Measurements from ENCODE around the gene RHEB.

Gene RHEB

GRCh38 chr7:151454305-151454704, 65.4 kb downstream of the RHEB start:
- H3K4me3 ChIP-seq (ENCODE audit: control insufficient read depth, low read depth, low read length) = no peak overlapping the region
- DNase-seq (ENCODE audit: low read depth) = no peak
- TF ChIP-seq CTCF (IDR thresholded peaks at IDR 0.05; ENCODE audit: control insufficient read depth, insufficient read depth, low read depth, low read length, missing control alignments) = no peak

DNA sequence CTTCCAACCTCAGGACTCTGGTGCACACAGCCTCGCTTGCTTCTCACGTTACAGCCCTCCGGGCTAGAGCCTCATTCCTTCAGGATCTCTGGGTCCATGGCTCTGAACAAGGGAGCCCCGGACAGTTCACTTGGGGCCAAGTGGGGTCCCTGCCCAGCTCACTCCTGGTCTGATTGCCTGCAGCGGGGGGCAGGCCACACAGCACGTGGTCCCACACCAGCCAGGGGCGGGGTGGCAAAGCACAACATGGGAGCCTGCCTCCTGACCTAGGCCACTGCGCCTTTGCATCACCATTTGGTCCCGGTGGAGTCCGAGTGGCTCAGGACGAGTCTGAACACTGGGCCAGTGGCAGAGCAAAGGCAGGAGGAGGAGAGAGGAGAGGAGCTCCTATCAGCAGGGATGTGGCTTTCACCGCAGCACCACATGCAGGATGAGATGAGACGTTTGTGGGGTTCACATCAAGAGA, 66.3 kb downstream of the RHEB start:
- no peak for TF ChIP-seq CTCF (IDR thresholded peaks at IDR 0.05; ENCODE audit: control insufficient read depth, insufficient read depth, low read depth, low read length, missing control alignments)
- no peak for DNase-seq (ENCODE audit: low read depth)

GRCh38 chr7:151452680-151453325, 66.9 kb downstream of the RHEB start:
- no peak overlapping the region for H3K4me3 ChIP-seq (ENCODE audit: control insufficient read depth, low read depth, low read length)
- TF ChIP-seq CTCF (IDR thresholded peaks at IDR 0.05; ENCODE audit: control insufficient read depth, insufficient read depth, low read depth, low read length, missing control alignments) = no peak
- no peak for DNase-seq (ENCODE audit: low read depth)

More for the DNA sequence above, 66.3 kb downstream of the RHEB start:
- no peak overlapping the region for H3K4me3 ChIP-seq (ENCODE audit: control insufficient read depth, low read depth, low read length)

DNA sequence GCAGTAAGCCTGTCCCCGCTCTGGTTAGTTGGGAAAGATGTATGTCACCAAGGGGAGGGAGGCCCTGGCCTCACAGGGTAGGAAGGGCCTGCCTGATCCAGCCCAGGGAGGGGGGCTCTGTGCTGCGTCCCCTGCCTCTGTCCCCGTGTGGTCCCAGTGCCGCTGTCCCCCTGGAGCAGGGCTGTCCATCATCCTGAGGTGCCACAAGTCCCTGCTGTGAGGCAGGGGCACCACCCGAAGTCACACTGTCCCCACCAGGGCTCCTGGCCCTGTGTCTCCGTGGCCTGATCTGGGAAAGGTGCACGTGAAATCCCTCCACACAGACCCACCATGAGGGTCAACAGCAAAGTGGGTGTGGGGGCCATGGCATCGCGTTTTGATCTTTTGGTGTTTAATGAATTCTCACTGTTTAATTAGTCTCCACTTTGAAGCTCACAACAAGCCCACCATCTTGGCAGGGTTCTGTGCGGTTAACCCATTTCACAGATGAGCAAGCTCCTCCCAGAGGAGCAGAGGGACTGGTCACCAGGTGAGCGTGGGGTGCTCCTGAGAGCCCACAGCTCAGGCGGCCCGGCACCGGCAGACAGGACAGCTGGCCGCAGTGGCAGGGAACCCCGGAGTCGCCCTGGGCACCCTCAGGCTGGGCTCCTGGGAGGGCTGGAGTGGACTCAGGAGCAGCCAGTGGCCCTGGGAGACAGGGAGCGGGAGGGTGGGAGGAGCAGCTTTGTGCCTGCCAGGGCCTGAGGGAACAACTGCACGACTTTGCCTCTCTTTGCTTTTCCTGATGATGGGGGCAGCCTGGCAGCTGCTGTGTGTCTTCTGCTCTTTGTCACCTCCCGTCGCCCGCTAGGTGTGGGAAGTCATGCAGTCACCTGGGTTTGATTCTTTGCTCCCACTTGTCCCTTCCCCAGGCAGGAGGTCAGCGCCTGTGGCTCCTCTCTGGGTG, 67.8 kb downstream of the RHEB start:
- no peak for TF ChIP-seq CTCF (IDR thresholded peaks at IDR 0.05; ENCODE audit: control insufficient read depth, insufficient read depth, low read depth, low read length, missing control alignments)
- H3K4me3 ChIP-seq (ENCODE audit: control insufficient read depth, low read depth, low read length) = no peak overlapping the region
- no peak for DNase-seq (ENCODE audit: low read depth)

GRCh38 chr7:151451156-151451555, 68.5 kb downstream of the RHEB start:
- no peak for DNase-seq (ENCODE audit: low read depth)
- no peak for TF ChIP-seq CTCF (IDR thresholded peaks at IDR 0.05; ENCODE audit: control insufficient read depth, insufficient read depth, low read depth, low read length, missing control alignments)

GRCh38 chr7:151449990-151450389, 69.7 kb downstream of the RHEB start:
- no peak overlapping the region for H3K4me3 ChIP-seq (ENCODE audit: control insufficient read depth, low read depth, low read length)
- DNase-seq (ENCODE audit: low read depth) = no peak
- TF ChIP-seq CTCF (IDR thresholded peaks at IDR 0.05; ENCODE audit: control insufficient read depth, insufficient read depth, low read depth, low read length, missing control alignments) = no peak

More at GRCh38 chr7:151451156-151451555, 68.5 kb downstream of the RHEB start:
- no peak overlapping the region for H3K4me3 ChIP-seq (ENCODE audit: control insufficient read depth, low read depth, low read length)
